GM18909 (cell line): ENCODE data around the gene NGEF.
"Not testable (repeated sequence)": the region's sequence is repeated elsewhere in the genome, so short reads cannot be mapped to it uniquely, and the experiment has no call there.

Source experiments
- ATAC-seq: cut with Tn5 transposase; IDR thresholded peaks from one replicate; pipeline ENCODE4 v1.9.1; 2021; ENCODE audit warnings: mild to moderate bottlenecking; ENCODE audit not compliant: unreplicated experiment, poor library complexity

Gene NGEF

GRCh38 chr2:232906867-232907717 is 106.0 kb downstream of the NGEF start:
- not testable (repeated sequence) for ATAC-seq

DNA sequence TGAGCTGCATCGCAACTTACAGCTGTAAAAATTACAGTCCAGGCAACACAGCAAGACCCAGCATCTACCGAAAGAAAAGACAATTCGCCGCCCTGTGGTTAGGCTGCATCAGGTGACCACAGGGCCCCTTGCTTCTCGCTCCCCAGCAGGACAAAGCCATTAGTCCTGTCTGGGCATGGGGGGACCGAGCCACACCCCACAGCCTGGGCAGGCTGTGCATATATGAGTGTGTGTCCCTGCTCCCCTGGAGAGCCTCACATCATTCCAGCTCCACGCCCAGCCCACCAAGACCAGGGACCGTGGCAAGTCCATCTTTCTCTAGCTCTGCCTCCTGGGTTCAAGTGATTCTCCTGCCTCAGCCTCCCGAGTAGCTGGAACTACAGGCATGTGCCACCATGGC is 109.1 kb downstream of the NGEF start:
- ATAC-seq, result no peak

DNA sequence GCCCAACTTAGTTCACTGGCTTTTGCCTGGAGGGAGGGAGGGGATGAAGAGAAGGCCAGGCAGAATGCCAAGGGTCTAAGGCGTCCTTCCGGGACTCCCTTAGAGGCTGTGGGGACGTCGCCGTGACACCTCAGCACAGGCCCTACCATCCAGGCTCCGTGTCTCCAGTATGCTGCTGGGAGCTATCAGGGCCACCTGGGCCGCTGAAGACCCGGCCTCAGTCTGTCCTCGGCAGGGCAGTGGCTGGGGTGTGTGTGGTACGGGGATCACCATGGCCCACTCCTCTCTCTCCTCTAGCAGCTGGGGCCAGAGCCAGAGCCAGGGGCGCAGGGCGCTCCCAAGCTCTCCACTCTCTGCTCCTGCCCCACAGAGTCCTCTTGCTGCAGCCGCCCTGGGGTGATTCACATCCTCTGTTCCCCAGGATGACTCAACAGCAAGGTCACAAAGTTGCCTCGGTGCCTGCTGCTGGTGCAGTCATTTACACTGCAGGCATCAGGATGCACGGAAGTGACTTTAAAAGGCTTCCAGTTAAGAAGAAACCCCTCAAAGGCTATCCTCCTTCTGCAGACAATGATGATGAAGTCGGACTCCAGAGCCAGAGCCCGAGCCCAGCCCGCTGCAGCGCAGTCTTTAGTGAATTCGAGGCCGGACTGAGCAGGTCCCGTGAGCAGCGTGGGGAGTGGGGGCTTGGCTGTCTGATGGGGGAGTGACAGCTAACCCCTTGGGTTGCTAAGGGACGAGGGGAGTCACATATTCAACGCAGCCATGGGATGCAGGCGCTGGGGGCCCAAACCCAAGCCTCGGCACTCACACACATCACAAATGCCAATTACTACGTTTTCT is 111.1 kb downstream of the NGEF start:
- ATAC-seq, result no peak

- no peak for ATAC-seq
Observed at GRCh38 chr2:232900811-232901735, 112.0 kb downstream of the NGEF start.

- ATAC-seq, result no peak
Observed at GRCh38 chr2:232898592-232899543, 114.2 kb downstream of the NGEF start.

DNA sequence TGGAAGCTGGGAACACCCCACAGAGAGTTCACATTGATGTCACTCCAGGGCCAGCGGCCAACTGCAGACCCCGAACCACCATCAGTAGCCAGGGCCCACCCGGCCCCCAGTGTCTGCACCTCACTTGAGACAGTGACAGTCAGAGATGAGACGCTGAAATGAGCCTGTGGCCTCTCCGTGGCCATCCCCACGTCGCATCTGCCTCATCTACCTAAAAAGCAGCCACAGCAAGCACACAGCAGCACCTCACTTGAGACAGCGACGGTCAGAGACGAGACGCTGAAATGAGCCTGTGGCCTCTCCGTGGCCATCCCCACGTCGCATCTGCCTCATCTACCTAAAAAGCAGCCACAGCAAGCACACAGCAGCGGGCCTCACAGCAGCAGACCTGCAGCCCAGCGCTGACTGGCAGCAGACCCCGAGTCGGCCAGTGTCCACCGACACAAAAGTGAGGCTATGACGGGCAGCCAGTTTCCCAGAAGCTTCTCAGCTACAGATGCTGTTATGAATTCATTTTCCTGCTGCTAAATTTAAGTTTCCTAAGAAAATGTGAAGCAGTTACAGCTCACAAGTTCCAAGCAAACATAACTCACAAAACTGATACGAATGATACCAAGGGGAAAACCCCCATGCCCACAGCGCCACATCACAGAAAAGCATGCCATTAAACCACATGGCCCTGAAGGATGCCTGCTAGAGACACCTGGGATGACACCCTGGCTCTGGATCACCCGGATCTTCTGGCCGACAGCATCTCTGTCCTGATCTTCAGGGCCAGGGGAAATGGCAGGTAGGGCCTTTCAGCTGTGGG is 115.3 kb downstream of the NGEF start:
- no peak for ATAC-seq

DNA sequence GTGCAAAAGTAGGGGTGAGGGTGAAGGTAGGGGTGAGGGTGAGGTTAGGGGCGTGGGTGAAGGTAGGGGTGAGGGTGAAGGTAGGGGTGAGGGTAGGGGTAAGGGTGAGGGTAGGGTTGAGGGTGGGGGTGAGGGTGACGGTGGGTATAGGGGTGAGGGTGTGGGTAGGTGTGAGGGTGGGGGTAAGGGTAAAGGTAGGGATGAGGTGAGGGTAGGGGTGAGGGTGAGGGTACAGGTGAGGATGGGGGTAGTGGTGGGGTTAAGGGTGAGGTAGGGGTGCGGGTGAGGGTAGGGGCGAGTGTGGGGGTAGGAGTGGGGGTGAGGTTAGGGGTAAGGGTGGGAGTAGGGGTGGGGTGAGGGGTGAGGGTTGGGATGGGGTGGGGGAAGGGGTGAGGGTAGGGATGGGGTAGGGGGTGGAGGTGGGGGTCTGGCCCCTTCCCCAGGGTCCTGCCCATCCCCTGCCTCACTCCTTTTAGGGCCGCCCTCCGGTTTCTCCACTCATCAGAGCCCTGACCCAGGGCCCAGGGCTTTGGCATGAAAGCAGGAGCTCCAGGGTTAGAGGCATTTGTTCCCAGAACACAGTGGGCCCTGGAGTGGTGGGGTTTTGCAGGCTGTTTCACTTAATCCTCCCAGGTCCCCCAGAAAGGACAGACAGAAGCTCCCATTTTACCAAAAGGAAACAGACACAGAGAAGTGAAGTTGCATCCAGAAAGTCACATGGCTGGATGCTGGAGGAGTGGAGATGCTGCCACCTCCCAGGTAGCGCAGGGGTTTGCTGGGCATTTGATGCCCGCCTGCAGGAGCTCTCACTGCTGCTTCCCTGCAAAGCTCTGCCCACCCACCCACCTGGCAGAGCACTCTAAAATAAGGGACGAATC is 116.1 kb downstream of the NGEF start:
- ATAC-seq, result no peak

DNA sequence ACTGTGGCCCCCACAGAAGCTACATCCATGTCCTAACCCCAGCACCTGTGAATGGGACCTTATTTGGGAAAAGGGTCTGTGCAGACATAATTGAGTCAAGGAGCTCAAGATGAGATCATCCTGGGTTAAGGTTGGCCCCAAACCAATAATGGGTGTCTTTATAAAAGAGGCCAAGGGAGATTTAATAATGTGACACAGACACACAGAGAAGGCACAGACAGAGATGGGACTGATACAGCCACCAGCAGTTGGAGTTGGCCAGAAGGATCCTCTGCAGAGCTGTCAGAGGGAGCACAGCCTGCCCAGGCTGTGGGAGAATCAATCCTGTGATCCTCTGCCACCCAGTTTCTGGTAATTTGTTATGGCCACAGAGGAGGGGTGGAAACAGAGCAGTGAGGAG is 116.9 kb downstream of the NGEF start:
- no peak for ATAC-seq

GRCh38 chr2:232894746-232895145 is 118.3 kb downstream of the NGEF start:
- no peak for ATAC-seq

DNA sequence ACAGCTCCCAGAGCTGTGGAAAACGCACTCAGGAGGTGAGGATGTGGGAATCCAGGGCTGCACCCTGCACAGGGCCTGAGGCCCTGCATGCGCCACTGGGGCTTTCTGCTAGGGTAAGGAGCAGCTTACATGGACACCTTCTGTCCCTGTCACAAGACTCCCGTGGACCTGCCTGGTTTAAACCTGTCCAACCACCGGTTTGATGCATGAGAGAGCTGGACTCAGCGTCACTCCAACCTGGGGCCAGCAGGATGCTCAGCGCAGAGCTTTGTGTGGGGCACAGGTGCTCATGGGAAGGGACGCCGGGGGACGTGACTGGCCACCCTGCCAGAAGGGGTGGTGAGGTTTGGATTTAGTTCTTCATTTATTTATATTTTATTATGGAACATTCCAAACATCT is 118.8 kb downstream of the NGEF start:
- ATAC-seq, result no peak

DNA sequence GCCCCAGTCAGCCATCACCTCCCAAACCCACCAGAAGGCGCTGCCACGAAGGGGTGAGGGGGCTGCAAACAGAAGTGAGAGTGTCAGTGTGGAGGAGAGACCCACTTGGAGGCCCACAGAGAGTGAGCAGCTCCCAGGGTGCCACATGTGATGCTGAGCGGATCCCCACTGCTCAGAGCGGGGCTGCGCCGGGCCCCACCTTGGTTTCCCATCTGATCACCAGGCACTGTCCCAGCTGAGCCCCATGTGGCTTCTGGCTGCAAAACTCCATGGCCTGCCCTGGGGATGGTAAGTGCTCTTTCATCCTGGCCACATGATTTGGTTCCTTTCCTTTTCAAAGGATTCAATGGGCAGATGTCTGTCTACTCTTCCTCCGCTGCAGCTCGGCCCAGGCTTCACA is 119.2 kb downstream of the NGEF start:
- no peak for ATAC-seq

DNA sequence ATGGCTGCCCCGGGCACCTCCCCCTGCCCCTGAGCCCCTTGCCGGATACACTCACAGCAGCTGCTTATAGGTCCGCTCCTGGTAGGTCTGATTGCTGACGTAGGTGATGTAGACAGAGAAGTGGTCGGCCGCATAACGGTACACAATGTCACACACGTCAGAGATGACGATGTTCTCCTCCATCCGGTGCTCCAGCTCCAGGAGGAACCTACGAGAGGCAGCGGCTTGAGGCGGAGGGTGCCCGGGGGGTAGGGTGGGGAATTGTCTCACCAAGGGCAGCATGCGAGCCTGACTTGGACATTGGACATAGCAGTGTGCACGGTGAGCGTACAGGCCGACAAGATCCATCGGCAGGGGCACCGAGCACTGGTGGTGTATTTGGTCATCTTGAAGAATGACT is 120.2 kb downstream of the NGEF start:
- ATAC-seq, result no peak

GRCh38 chr2:232892221-232892620 is 120.8 kb downstream of the NGEF start:
- no peak for ATAC-seq

DNA sequence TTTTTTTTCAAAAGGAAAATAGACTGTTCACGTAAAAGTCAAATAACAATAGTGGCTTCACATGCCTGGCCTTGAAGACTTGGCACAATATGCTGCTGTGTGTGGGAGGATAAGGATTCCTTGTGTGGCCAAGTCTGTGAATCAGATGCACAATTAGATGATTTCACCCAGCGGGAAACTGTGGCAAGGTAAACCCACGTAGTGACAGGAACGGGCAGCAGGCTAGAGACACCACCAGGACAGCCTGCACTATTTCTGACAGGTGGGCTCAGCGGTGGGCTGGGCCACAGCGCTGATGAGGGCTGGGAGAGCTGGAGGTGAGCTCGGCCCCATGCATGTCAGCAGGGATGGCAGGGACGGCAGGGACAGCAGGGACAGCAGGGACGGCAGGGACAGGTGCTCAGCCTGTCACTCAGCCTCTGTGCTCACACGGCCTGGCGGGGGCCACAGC is 121.4 kb downstream of the NGEF start:
- ATAC-seq, result no peak

DNA sequence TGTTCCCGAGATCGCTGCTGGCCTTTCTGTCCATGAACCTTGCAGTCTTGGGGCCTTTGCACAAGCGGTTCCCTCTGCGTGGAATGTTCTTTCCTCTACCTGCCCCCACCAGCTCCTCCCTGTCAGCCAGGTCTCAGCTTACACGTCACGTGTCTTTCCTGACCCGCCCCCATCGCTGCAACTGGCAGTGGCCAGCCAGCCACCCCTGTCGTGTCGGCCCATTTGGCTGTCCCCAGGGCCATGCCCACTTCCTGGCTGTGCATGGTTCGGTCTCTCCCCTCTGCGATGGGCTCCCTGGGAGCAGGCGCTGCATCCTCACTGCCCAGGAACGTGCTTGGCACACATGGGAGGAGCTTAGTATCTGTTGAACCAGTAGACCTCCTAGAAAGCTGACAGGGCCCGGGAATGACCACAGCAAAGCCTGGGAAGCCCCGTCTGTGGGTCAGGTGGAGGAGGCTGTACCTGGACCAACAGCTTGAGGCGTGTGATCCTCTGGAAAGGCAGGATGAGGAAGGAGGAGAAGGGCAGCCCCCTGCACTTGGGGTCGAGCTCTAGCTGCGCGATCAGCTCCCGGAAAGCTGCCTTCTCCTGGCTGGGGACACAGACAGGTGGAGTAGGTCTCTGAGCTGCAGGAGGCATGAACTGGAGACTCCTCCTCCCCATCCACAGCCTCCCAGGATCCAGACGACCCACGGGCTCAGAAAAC is 122.0 kb downstream of the NGEF start:
- ATAC-seq, result no peak

GRCh38 chr2:232890536-232890895 is 122.5 kb downstream of the NGEF start:
- no peak for ATAC-seq

DNA sequence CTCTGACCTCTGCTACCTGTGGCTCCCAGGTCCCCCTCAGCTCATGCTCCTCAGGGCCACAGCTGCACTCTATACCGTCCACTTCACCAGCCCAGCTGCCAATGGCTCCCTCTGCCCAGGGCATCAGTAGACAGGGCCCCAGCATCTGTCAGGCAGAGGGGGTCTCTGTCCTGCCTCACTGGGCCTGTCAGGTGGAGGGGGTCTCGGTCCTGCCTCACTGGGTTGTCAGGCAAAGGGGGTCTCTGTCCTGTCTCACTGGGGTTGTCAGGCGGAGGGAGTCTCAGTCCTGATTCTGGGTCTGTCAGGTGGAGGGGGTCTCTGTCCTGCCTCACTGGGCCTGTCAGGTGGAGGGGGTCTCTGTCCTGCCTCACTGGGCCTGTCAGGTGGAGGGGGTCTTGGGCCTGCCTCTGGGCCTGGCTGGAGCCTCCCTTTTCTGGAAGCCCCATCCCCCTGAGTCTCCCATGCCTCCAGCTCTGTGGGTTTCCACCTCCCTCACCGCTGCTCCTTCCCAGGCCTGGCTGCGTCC is 123.1 kb downstream of the NGEF start:
- ATAC-seq, result no peak
